ENCODE results near the gene MARVELD3.
"Not testable (repeated sequence)": the region's sequence is repeated elsewhere in the genome, so short reads cannot be mapped to it uniquely, and the experiment has no call there.

MARVELD3 gene, protein sequence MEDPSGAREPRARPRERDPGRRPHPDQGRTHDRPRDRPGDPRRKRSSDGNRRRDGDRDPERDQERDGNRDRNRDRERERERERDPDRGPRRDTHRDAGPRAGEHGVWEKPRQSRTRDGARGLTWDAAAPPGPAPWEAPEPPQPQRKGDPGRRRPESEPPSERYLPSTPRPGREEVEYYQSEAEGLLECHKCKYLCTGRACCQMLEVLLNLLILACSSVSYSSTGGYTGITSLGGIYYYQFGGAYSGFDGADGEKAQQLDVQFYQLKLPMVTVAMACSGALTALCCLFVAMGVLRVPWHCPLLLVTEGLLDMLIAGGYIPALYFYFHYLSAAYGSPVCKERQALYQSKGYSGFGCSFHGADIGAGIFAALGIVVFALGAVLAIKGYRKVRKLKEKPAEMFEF

DNA sequence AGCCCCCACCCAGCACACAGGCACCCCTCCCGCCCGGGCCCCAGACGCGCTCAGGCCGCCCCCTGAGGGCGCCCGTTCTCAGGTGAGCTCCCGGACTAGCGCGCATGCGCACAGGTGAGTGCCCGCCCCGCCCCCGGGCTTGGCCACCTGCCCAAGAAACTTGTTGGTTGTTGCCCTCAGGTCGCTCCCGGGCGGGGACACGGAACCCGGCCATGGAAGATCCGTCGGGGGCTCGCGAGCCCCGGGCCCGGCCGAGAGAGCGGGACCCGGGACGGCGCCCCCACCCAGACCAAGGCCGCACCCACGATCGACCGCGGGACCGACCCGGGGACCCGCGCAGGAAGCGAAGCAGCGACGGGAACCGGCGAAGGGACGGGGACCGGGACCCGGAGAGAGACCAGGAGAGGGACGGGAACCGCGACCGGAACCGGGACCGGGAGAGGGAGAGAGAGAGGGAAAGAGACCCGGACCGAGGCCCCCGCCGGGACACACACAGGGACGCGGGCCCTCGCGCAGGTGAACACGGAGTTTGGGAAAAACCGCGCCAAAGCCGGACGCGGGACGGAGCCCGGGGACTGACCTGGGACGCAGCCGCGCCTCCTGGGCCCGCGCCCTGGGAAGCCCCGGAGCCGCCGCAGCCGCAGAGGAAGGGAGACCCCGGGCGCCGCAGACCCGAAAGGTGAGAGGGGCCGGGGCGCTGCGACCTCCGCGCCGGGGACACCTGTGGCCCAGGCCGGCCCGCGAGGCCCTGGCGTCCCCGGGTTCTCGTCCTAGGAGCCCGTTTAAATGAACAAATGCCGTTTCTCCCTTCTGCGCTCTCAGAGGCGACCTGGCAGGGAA, at the start of gene MARVELD3:
Gene MARVELD3, plus strand, starts transcription at position 167 of the 840 bp plus-strand sequence. Its CDS starts 46 bp downstream, at position 213.
- DNase-seq (ENCODE audit: low read depth in 3 of 3), result peak in 1 of 3 experiments; percentile 1

DNA sequence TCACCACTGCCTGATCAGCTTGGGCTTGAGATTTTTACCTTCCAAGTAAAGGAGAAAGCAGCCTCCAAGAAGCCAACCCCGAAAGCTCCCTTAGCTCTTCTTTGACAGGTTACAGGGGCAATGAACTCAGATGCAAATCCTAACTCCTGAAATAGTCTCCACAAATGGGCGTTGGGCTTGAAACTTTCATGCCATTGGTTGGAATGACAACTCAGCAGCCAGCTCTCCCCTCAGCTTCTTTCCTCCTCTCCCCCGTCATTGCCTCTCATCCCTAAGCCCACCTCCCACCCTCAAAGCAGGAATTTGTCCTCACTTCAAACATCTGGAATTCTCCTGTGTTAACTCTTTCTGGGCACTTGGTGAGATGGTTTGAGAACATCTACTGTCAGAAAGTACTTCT, 49.0 kb upstream of the MARVELD3 start, which contains the start of gene TAT:
Gene TAT, minus strand, starts transcription at position 122 of the 400 bp plus-strand sequence. CDS start 677 bp downstream, outside the sequence.
- no peak for DNase-seq (ENCODE audit: low read depth in 3 of 3)

DNA sequence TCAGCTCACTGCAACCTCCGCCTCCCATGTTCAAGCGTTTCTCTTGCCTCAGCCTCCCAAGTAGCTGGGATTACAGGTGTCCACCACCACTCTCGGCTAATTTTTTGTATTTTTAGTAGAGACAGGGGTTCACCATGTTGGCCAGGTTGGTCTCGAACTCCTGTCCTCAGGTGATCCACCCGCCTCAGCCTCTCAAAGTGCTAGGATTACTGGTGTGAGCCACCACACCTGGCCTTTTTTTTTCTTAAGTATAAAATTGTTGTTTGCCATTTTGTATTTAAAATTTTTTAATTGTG, 43.5 kb upstream of the MARVELD3 start:
- DNase-seq (ENCODE audit: low read depth in 3 of 3), result not testable (repeated sequence)

DNA sequence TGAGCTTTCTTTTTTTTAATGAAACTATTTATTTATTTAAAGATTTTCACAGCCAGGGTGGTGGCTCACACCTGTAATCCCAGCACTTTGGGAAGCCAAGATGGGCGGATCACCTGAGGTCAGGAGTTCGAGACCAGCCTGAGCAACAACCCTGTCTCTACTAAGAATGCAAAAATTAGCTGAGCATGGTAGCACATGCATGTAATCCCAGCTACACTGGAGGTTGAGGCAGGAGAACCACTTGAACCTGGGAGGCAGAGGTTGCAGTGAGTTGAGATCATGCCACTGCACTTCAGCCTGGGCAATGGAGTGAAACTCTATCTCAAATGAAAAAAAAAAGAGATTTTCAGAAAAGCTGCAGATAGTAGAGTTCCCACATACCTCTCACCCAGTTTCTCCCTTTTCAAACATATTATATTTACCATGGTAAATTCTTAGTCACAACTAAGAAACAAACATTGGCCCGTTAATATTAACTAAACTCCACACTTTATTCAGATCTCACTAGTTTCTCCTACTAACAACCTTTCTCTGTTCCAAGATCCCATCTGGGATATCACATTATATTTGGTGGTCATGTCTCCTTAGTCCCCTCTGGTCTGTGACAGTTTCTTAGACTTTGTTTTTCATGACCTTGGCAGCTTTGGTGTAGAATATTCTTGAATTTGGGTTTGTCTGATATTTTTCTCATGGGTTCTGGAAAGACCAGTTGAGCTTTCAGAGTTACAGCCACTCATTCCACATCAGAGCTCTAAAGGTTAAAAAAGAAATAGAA, 41.3 kb upstream of the MARVELD3 start:
- no peak for DNase-seq (ENCODE audit: low read depth in 3 of 3)

DNA sequence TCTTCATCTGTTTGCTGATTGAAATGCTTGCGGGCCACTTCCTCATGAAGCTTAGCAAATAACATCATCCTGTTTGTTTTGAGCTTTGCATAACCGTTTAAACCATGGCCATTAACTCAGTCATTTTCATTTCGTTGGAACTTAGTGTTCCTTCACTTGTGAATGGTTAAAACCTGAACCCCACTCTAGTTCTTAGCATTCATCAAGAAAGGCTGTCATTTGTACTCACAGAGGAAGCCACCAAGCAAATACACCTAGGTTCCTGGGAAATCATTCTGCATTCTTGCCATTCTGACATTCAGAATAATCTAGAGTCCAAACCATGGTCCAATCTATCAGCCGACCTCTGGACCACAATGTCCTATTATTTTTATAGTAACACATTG, 40.7 kb upstream of the MARVELD3 start:
- DNase-seq (ENCODE audit: low read depth in 3 of 3), result no peak

DNA sequence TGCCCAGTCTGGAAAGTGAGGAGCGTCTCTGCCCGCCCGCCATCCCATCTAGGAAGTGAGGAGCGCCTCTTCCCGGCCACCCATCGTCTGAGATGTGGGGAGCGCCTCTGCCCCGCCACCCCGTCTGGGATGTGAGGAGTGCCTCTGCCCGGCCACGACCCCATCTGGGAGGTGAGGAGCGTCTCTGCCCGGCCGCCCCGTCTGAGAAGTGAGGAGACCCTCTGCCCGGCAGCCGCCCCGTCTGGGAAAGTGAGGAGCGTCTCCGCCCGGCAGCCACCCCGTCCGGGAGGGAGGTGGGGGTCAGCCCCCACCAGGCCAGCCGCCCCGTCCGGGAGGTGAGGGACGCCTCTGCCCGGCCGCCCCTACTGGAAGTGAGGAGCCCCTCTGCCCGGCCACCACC, 36.6 kb upstream of the MARVELD3 start:
- not testable (repeated sequence) for DNase-seq (ENCODE audit: low read depth in 3 of 3)

DNA sequence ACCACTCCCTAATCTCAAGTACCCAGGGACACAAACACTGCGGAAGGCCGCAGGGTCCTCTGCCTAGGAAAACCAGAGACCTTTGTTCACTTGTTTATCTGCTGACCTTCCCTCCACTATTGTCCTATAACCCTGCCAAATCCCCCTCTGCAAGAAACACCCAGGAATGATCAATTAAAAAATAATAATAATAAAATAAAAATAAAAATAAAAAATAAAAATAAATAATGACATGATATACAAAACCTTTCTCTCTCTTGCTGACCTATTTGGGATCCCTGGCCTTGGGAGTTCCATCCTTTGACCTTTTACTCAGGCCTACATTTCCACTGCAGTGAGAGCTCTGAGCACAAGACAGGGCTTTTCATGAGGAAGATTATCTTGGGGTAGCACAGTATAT, 35.9 kb upstream of the MARVELD3 start:
- DNase-seq (ENCODE audit: low read depth in 3 of 3), result not testable (repeated sequence)

DNA sequence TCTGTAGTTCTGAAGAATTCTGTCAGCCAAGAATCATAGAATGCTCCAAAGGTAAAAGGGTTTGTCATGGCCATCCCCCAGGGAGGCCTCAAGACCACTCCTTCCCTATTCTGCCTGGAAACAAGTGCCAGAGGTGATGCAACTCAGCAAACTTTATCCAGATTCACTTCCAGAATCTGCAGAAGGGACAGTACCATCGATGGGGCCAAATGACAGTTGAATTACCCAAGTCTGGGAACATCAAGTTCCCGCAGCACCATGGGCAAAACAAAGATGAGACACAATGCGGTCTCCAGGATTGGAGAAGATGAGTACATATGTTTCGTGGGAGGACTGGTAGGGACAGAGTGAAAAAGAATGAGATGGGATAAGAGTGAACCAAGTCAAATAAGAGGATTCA, 35.4 kb upstream of the MARVELD3 start:
- no peak for DNase-seq (ENCODE audit: low read depth in 3 of 3)

DNA sequence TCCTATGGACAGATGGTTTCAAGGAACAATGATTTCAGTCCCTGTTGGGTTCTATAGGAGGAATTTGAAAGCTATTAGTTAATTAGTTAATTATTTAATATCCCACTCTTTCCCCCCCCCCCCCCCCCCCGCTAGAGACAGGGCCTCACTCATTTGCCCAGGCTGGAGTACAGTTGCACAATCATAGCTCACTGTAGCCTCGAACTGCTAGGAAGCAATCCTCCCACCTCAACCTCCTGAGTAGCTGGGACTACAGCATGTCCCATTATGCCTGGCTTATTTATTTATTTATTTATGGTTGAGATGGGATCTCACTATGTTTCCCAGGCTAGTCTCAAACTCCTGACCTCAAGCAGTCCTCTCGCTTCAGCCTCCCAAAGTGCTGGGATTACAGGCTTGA, 34.1 kb upstream of the MARVELD3 start:
- no peak for DNase-seq (ENCODE audit: low read depth in 3 of 3)

DNA sequence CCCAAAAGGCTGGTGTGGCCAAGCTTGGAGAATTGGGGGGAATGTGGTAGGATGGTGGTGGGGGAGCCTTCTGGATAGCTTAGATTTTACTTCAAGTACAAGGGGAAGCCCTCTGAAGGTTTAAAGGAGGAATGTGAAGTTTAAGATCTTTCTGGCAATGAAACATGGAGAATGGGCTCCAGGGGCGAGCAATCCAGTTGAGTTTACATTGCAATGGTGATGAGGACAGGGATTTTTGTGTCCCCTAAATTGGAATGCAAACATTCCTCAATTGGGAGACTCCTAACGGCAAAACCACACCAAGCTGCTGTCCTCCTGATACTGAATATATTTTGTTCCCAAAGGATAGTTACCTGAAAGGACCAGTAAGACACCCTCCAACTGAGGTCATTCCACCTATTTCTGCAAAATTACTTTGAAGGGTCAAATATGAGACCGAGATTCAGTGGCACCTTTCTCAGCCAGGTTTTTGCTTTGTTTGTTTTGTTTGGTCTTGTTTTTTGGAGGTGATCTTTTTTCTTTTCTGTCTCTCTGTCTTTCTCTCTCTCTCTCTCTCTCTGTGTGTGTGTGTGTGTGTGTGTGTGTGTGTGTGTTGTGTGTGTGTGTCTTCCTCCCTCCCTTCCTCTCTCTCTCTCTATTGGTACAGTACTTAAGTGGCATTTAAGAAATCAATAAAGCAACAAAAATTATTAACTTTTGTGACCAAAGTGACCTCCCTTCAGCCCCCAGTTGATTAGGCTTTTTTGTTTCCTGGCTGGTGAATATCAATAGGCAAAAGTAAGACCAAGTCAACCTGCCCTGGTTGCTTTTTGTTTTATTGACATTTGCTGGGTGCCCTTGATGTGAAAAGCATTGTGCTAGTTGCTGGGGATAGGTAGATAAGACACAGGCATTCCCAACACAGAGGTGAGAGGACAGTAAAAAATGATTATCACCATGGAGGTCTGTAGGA, 32.7 kb upstream of the MARVELD3 start:
- DNase-seq (ENCODE audit: low read depth in 3 of 3), result no peak

DNA sequence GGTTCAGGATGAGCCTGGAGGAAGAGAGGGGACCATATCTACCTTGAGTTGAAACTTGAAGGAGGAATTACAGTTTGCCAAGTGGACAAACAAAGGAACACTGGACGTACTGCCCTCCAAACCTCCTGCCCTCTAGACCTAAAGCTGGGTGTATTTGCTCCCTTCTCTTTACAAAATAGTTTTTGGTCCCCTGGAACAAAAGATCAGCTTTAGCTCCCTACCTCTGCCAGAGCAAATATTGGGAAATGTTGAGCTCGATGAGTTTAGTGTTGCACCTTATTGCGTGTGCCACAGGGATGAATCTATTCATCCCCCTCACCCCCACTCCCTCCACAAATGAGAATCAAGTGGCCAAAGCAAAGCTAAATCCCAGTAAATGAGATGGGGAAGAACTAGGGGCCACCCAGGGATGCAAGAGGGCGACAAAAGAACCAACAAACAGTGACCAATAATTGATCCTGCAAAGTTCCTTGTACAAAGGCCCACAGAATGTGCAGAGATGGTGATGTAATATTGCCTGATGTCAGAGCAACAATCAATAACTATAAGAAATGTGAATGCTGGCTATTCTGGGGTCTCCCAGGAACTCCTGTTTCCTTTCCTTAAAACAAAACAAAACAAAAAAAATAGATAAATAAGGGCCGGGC, 31.9 kb upstream of the MARVELD3 start:
- no peak for DNase-seq (ENCODE audit: low read depth in 3 of 3)

DNA sequence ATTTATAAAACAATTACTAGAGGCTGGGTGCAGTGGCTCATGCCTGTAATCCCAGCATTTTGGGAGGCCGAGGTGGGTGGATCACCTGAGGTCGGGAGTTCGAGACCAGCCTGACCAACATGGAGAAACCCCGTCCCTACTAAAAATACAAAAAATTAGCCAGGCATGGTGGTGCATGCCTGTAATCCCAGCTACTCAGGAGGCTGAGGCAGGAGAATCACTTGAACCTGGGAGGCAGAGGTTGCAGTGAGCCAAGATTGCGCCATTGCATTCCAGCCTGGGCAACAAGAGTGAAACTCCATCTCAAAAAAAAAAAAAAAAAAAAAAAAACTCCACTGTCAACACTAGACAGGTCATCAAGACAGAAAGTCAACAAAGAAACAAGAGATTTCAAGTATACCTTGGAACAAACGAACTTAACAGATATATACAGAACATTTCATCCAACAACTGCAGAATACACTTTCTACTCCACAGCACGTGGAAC, 30.6 kb upstream of the MARVELD3 start:
- not testable (repeated sequence) for DNase-seq (ENCODE audit: low read depth in 3 of 3)

DNA sequence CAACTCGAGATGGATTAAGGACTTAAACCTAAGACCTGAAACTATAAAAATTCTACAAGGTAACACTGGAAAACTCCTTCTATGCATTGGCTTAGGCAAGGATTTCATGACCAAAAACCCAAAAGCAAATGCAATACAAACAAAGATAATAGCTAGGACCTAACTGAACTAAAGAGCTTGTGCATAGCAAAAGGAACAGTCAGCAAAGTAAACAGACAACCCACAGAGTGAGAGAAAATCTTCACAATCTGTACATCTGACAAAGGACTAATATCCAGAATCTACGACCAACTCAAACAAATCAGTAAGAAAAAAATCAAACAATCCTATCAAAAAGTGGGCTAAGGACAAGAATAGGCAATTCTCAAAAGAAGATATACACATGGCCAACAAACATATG, 27.6 kb upstream of the MARVELD3 start:
- not testable (repeated sequence) for DNase-seq (ENCODE audit: low read depth in 3 of 3)

DNA sequence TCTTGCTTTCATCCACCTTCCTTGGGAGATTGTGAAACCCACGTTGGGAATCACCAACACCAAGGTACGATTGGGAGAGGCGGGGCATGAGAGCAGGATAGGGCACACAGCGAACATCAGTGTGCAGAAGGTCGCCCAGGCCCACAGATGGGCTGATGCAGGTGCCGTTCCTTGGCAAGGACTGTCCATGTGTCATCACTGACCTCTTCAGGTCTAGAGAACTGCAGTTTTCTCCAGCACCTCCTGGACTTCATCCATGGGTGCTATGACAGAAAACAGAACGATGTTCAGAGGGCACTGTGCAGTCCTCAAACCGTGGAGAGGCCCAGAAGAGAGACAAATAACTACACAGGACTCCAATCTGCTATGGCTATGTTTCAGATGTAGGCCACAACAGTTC, 25.2 kb upstream of the MARVELD3 start:
- no peak for DNase-seq (ENCODE audit: low read depth in 3 of 3)

DNA sequence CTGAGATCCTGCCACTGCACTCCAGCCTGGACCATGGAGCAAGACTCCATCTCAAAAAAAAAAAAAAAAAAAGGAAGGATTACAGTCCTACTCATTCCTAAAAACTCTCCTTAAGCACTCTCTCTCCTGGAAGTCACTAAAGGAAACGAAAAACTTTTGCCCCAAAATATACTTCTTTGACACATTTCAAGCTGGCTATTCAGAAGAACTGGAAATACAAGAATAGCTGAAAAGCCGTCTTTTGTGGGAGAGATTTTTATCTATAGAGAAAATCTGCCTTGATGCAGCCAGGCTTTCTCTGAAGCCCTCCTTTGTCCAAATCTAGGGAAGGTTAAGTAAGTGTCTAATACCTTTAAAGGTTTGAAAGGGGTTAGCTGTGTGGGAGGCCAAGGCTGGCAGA, 16.9 kb upstream of the MARVELD3 start:
- DNase-seq (ENCODE audit: low read depth in 3 of 3), result no peak

DNA sequence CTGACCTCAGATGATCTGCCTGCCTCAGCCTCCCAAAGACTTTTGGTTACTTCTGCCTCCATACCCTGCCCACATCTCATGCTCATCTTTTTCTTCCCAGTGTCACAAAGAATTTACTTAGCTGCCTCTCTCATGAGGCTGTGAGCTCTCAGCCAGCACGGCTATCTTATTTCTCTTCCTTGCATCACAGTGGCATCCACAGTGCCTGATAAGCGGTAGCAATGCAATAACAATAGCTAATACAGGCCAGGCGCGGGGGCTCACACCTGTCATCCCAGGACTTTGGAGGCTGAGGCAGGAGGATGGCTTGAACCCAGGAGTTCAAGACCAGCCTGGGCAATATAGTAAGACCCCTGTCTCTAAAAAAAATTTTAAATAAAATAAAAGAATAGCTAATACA, 15.5 kb upstream of the MARVELD3 start:
- no peak for DNase-seq (ENCODE audit: low read depth in 3 of 3)

DNA sequence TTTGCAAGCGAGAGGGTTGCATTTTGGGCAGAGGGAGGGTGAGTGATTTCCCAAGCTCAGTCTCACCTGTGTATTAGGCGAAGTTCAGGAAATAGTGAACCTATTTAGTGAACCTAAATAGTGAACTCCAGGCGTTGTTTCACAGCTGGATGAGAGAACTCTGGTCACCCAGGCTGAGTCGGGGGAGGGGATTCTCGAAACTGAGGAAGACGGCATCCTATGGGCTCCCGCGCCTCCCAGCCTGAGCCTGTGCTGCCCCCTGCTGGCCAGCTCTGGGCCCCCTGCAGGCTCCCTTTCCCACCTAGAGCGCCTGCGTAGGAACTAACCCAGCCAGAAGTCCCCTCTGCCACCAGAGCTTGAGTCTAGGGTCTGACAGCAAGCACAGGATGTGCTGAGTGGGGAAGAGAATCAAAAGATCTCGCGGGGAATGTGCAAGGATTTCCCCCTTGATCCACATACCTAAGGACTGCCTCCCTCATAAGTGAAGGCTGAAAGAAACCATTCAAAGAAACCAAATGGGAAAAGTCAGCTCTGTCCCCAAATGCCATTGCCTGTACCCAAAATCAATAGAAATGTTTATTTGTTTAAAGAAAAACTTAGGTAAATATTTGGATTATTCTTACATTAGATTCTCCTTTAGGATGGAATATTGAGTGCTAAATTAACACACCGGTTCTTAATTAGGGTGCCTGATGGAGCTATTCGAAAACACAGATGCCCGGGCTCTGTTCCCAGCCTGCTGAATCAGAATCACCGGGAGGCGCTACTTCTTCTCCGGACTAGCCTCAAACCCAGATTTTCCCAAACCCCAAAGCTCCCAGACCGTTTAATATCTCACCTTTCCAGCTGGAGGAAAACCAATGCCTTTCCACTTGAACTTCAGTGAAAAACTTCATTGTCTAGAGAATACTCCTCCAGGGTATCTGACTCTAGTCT, 14.8 kb upstream of the MARVELD3 start:
- DNase-seq (ENCODE audit: low read depth in 3 of 3), result peak; percentile 58 to 62 (median 58)

DNA sequence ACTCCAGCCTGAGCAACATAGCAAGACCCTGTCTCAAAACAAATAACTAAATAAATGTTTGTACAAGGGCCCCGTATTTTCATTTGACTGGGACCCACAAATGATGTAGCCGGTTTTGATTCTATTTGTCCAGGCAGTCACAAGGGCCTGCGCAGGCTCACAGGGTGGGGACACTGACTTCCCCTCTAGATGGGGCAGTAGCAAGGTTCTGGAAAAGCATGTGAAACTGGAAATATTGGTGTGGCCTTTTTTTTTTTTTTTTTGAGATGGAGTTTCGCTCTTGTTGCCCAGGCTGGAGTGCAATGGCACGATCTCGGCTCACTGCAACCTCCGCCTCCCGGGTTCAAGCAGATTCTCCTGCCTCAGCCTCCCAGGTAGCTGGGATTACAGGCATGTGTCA, 11.0 kb upstream of the MARVELD3 start:
- not testable (repeated sequence) for DNase-seq (ENCODE audit: low read depth in 3 of 3)

DNA sequence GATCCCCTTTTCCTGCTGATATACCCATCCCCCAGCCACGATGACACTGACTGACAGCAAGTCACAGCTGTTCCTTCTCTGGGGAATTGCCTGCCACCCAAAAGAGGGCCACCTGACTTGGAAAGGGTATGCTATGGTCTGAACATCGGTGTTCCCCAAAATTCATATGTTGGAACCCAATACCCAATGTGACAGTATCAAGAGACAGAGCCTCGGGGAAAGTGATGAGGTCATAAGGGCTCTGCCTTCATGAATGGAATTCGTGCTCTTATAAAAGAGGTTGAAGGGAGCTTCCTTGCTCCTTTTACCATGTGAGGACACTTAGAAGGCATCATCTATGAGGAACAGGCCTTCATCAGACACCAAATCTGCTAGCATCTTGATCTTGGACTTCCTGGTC, 7.6 kb upstream of the MARVELD3 start:
- DNase-seq (ENCODE audit: low read depth in 3 of 3), result no peak
